H1 (cell line): ENCODE measurements around the gene CD300E. TPM values are rescaled to one million over a fixed set of nuclear protein-coding genes. Genes with fewer than 3 reads are reported as not detected.

Experiments
- CTCF ChIA-PET: fragments of 300-600 bp; sonication (Branson Sonifier 250); formaldehyde crosslinking; loops from one replicate; lab custom pipeline; 2021; ENCODE audit not compliant: partially characterized antibody; lab: Charles Lee
- POLR2A ChIA-PET: fragments of 300-600 bp; sonication (Branson Sonifier 250); formaldehyde crosslinking; loops from one replicate; lab custom pipeline; 2021; ENCODE audit warnings: inconsistent platforms; ENCODE audit not compliant: partially characterized antibody; lab: Charles Lee
- DNase-seq, 2 experiments: peaks; one replicate each; pipeline versions ENCODE4 v3.0.0 to v3.0.0-alpha.2; 2010 to 2022; ENCODE audit warnings: low spot score in 2 of 2, low read depth in 1 of 2, mixed read lengths in 1 of 2
- FAIRE-seq: peaks from 2 replicates; lab custom pipeline; 2011; peaks lifted over from hg19 to GRCh38; lab: Jason Lieb, UNC
- H2AFZ ChIP-seq: 2 replicates; pipeline ENCODE4 v1.8.1; 2012; ENCODE audit warnings: low read length, inconsistent platforms
- H2AK5ac ChIP-seq: 2 replicates; pipeline ENCODE4 v1.6.1; 2013; ENCODE audit warnings: low read depth, low read length
- H2BK120ac ChIP-seq: replicated peaks from 2 replicates; pipeline ENCODE3; 2013; ENCODE audit warnings: low read depth, low read length, inconsistent platforms
- H2BK12ac ChIP-seq: 2 replicates; pipeline ENCODE4 v1.6.1; 2013; ENCODE audit warnings: low read depth, low read length
- H2BK15ac ChIP-seq: 2 replicates; pipeline ENCODE4 v1.6.1; 2013; ENCODE audit warnings: low read length
- H2BK20ac ChIP-seq: 2 replicates; pipeline ENCODE4 v1.6.1; 2013; ENCODE audit warnings: low read length
- H2BK5ac ChIP-seq: 2 replicates; pipeline ENCODE4 v1.6.1; 2013; ENCODE audit warnings: low read depth, low read length
- H3K14ac ChIP-seq: 2 replicates; pipeline ENCODE4 v1.6.1; 2013; ENCODE audit warnings: inconsistent platforms; ENCODE audit not compliant: insufficient read length
- H3K18ac ChIP-seq: 2 replicates; pipeline ENCODE4 v1.6.1; 2013; ENCODE audit warnings: low read length; ENCODE audit errors: extremely low read depth
- H3K23ac ChIP-seq: 2 replicates; pipeline ENCODE4 v1.6.1; 2013; ENCODE audit warnings: inconsistent platforms; ENCODE audit not compliant: insufficient read length
- H3K23me2 ChIP-seq: 2 replicates; pipeline ENCODE4 v1.6.1; 2013; ENCODE audit warnings: low read depth, low read length
- H3K27ac ChIP-seq: 2 replicates; pipeline ENCODE4 v1.6.1; 2011; ENCODE audit warnings: low read depth, low read length, inconsistent platforms
- H3K27me3 ChIP-seq, 4 experiments: replicated peaks in 1 of 4; 1 replicate in 1 of 4; 2 replicates in 3 of 4; pipeline versions ENCODE4 v1.6.1 to v1.8.1; 2011 to 2013; ENCODE audit warnings: low read length in 3 of 4, mild to moderate bottlenecking in 3 of 4, inconsistent platforms in 2 of 4, mixed read lengths in 2 of 4, moderate library complexity in 1 of 4; ENCODE audit not compliant: control insufficient read depth in 3 of 4, insufficient read depth in 3 of 4; ENCODE audit errors: extremely low read depth in 1 of 4
- H3K36me3 ChIP-seq, 4 experiments: 2 replicates each; pipeline versions ENCODE4 v1.6.1 to v1.8.1; 2011 to 2013; ENCODE audit warnings: mild to moderate bottlenecking in 4 of 4, low read length in 3 of 4, moderate library complexity in 2 of 4, control low read depth in 1 of 4, inconsistent platforms in 1 of 4; ENCODE audit not compliant: insufficient read depth in 4 of 4, control insufficient read depth in 2 of 4
- H3K4ac ChIP-seq: replicated peaks from 2 replicates; pipeline ENCODE3; 2013; ENCODE audit warnings: low read length, low read depth, mixed read lengths, inconsistent platforms; ENCODE audit not compliant: insufficient read length
- H3K4me1 ChIP-seq, 4 experiments: replicated peaks in 1 of 4; 1 replicate in 1 of 4; 2 replicates in 3 of 4; pipeline versions ENCODE4 v1.6.1 to v1.8.1; 2011 to 2013; ENCODE audit warnings: low read length in 3 of 4, inconsistent platforms in 2 of 4, mixed read lengths in 1 of 4; ENCODE audit not compliant: insufficient read depth in 4 of 4, control insufficient read depth in 3 of 4
- H3K4me2 ChIP-seq, 2 experiments: 2 replicates each; pipeline versions ENCODE4 v1.6.1 to v1.8.1; 2011 to 2013; ENCODE audit warnings: low read depth in 2 of 2, low read length in 2 of 2, control low read depth in 1 of 2, inconsistent platforms in 1 of 2, mild to moderate bottlenecking in 1 of 2; ENCODE audit not compliant: insufficient read depth in 1 of 2
- H3K4me3 ChIP-seq, 4 experiments: fragments of 200-600, 300-600 bp in 1 of 4; sonication (generic), shearing (Covaris generic), sonication (Bioruptor Twin) in 1 of 4; 2 replicates each; pipeline versions ENCODE4 v1.5.1 to v1.8.1; 2011 to 2016; ENCODE audit warnings: low read length in 4 of 4, low read depth in 3 of 4, control low read depth in 2 of 4, inconsistent platforms in 2 of 4, mild to moderate bottlenecking in 2 of 4, mixed read lengths in 1 of 4, moderate library complexity in 1 of 4; ENCODE audit not compliant: insufficient read depth in 2 of 4; ENCODE audit errors: extremely low read depth in 1 of 4
- H3K56ac ChIP-seq: replicated peaks from 2 replicates; pipeline ENCODE3; 2013; ENCODE audit warnings: low read depth, mild to moderate bottlenecking, mixed read lengths, low read length, inconsistent platforms; ENCODE audit not compliant: insufficient read length
- H3K79me1 ChIP-seq: 2 replicates; pipeline ENCODE4 v1.6.1; 2013; ENCODE audit warnings: low read depth, low read length, control low read depth
- H3K79me2 ChIP-seq, 2 experiments: 2 replicates each; pipeline versions ENCODE4 v1.6.1 to v1.8.1; 2012 to 2013; ENCODE audit warnings: low read length in 2 of 2, mild to moderate bottlenecking in 2 of 2, inconsistent platforms in 1 of 2; ENCODE audit not compliant: insufficient read depth in 2 of 2, control insufficient read depth in 1 of 2
- H3K9ac ChIP-seq, 4 experiments: replicated peaks in 1 of 4; 1 replicate in 1 of 4; 2 replicates in 3 of 4; pipeline versions ENCODE4 v1.6.1 to v1.8.1; 2011 to 2013; ENCODE audit warnings: low read depth in 3 of 4, low read length in 3 of 4, control low read depth in 2 of 4, mild to moderate bottlenecking in 2 of 4, moderate library complexity in 2 of 4, inconsistent platforms in 1 of 4; ENCODE audit errors: extremely low read depth in 1 of 4
- H3K9me3 ChIP-seq, 2 experiments: 2 replicates each; pipeline versions ENCODE4 v1.6.1 to v1.8.1; 2012 to 2013; ENCODE audit warnings: mild to moderate bottlenecking in 2 of 2, moderate library complexity in 2 of 2, control low read depth in 1 of 2, inconsistent platforms in 1 of 2, low read depth in 1 of 2, low read length in 1 of 2, mixed read lengths in 1 of 2; ENCODE audit not compliant: insufficient read depth in 2 of 2
- H4K20me1 ChIP-seq, 2 experiments: replicated peaks in 1 of 2; 2 replicates each; pipeline versions ENCODE3 to v1.8.1; 2011 to 2013; ENCODE audit warnings: inconsistent platforms in 2 of 2, low read length in 2 of 2, mild to moderate bottlenecking in 1 of 2; ENCODE audit not compliant: insufficient read depth in 2 of 2, control insufficient read depth in 1 of 2
- H4K5ac ChIP-seq: 2 replicates; pipeline ENCODE4 v1.6.1; 2013; ENCODE audit warnings: low read length, low read depth, mixed read lengths, inconsistent platforms; ENCODE audit not compliant: insufficient read length
- H4K8ac ChIP-seq: 2 replicates; pipeline ENCODE4 v1.8.0; 2013; ENCODE audit warnings: mild to moderate bottlenecking, moderate library complexity, low read length, inconsistent platforms; ENCODE audit not compliant: insufficient read depth; ENCODE audit errors: extremely low read depth
- H4K91ac ChIP-seq: replicated peaks from 2 replicates; pipeline ENCODE3; 2013; ENCODE audit warnings: low read length, mixed read lengths, inconsistent platforms; ENCODE audit not compliant: insufficient read length
- BACH1 ChIP-seq: IDR thresholded peaks from 2 replicates; pipeline ENCODE4 v1.6.1; 2012; ENCODE audit warnings: low read length, improper control_type of control experiment
- CEBPB ChIP-seq: IDR thresholded peaks from 2 replicates; pipeline ENCODE4 v1.6.1; 2012; ENCODE audit warnings: low read depth, low read length
- E2F6 ChIP-seq: IDR thresholded peaks from 2 replicates; pipeline ENCODE4 v1.6.1; 2012; ENCODE audit warnings: inconsistent platforms
- EZH2 ChIP-seq: fragments of 200-600 bp; sonication (generic); IDR thresholded peaks from 2 replicates; pipeline ENCODE4 v1.7.1; 2012; ENCODE audit warnings: low read depth, mild to moderate bottlenecking, moderate library complexity, low read length, inconsistent platforms; ENCODE audit not compliant: severe bottlenecking
- FOSL1 ChIP-seq: IDR thresholded peaks from 2 replicates; pipeline ENCODE4 v1.6.1; 2011; ENCODE audit warnings: mild to moderate bottlenecking, low read depth, low read length, moderate library complexity; ENCODE audit not compliant: insufficient read depth
- HDAC2 ChIP-seq, 2 experiments: fragments of 300-600 bp in 1 of 2; sonication (generic) in 1 of 2; IDR thresholded peaks; 2 replicates each; pipeline ENCODE4 v1.6.1; 2011 to 2012; ENCODE audit warnings: low read depth in 2 of 2, low read length in 2 of 2, mild to moderate bottlenecking in 2 of 2, moderate library complexity in 2 of 2, borderline replicate concordance in 1 of 2, inconsistent platforms in 1 of 2
- NANOG ChIP-seq: IDR thresholded peaks from 2 replicates; pipeline ENCODE4 v1.6.1; 2011; ENCODE audit warnings: low read length, low read depth, mild to moderate bottlenecking, inconsistent platforms; ENCODE audit not compliant: insufficient read depth, poor library complexity, severe bottlenecking
- POLR2A ChIP-seq, 2 experiments: IDR thresholded peaks; 1 replicate in 1 of 2; 2 replicates in 1 of 2; pipeline ENCODE4 v1.6.1; 2011; ENCODE audit warnings: low read depth in 2 of 2, low read length in 2 of 2, mild to moderate bottlenecking in 2 of 2; ENCODE audit errors: control extremely low read depth in 1 of 2
- SIN3A ChIP-seq, 2 experiments: IDR thresholded peaks in 1 of 2; conservative IDR thresholded peaks in 1 of 2; 2 replicates each; pipeline ENCODE4 v1.6.1; 2011 to 2012; ENCODE audit warnings: low read length in 2 of 2, improper control_type of control experiment in 1 of 2, low read depth in 1 of 2, mild to moderate bottlenecking in 1 of 2
- SIX5 ChIP-seq: IDR thresholded peaks from 2 replicates; pipeline ENCODE4 v1.6.1; 2011; ENCODE audit warnings: mild to moderate bottlenecking, low read depth, low read length
- WGBS, 2 experiments: shearing (Covaris generic) in 1 of 2; methylation state at CpG; one replicate each; pipeline versions ENCODE4 v1.1.6 to v1.1.7; 2013 to 2015; ENCODE audit warnings: low lambda C conversion rate in 2 of 2, mixed read lengths in 2 of 2, inconsistent platforms in 1 of 2, low coverage in 1 of 2, missing lambda C conversion rate in 1 of 2; ENCODE audit not compliant: insufficient replicate concordance in 2 of 2, insufficient coverage in 1 of 2, insufficient read length in 1 of 2; ENCODE audit errors: extremely low coverage in 1 of 2, missing lambda C conversion rate in 1 of 2; 5-methylcytosine and 5-hydroxymethylcytosine counted together
- polyA plus RNA-seq, 7 experiments: library from polyadenylated mRNA; depleted of rRNA in 3 of 7; stranded (reverse) in 5 of 7; unstranded in 2 of 7; fragments of >200 nt in 5 of 7; fragments of 200-250 nt in 2 of 7; gene quantifications; 1 replicate in 5 of 7; 2 replicates in 1 of 7; 4 replicates in 1 of 7; pipeline versions ENCODE4 v1.2.1 to v1.2.3, GENCODE V29; 2011 to 2013; ENCODE audit warnings: missing spikeins in 2 of 7, mixed read lengths in 2 of 7
- total RNA-seq: library from RNA; stranded (reverse); fragmentation: NEBNext Ultra II Directional; extraction: Animal tissue kit (Norgen Biotek cat#: 25700); gene quantifications from 2 replicates; pipeline ENCODE4 v1.2.1, GENCODE V29; 2021

CD300E gene
- total and polyA plus RNA-seq, 2 of the 8 experiments (the other 6 are each of a cell fraction or from before 2014, with no cell fraction given), result not detected

GRCh38 chr17:74654742-74655141 is 31.2 kb upstream of the CD300E start:
- Histone ChIP-seq H3K14ac (no peak overlapping the region), H3K79me2 (no peaks in the 10 kb centered on the region), H2AFZ (no peak overlapping the region), H3K23ac (no peak overlapping the region), H3K4me2 (no peak overlapping the region), H3K4ac (no peak overlapping the region), H3K9ac (no peak overlapping the region), H3K18ac (no peak overlapping the region), H3K4me1 (0 out of 7 replicates have a peak, but pooled peaks cover 0 to under 1% (median 0%) of the 10 kb centered on the region in 4 experiments), H3K56ac (no peak overlapping the region), H2BK15ac (no peak overlapping the region), H4K8ac (no peak overlapping the region), H4K20me1 (no peaks in the 10 kb centered on the region), H3K4me3 (no peak overlapping the region), H2BK12ac (no peak overlapping the region), H2BK5ac (no peak overlapping the region), H3K27ac (no peak overlapping the region), H3K23me2 (no peaks in the 10 kb centered on the region), H2BK20ac (no peak overlapping the region), H3K79me1 (no peaks in the 10 kb centered on the region; the same call in 1 of the 2 replicates), H4K91ac (no peak overlapping the region), H3K36me3 (no peaks in the 10 kb centered on the region), H2AK5ac (no peak overlapping the region), H4K5ac (no peak overlapping the region), H2BK120ac (no peak overlapping the region), H3K27me3 (peaks cover 0 to 2% (median 0%) of the 10 kb centered on the region in 4 experiments; a peak in 2 of 7 replicates), H3K9me3 (no peaks in the 10 kb centered on the region)
- TF ChIP-seq BACH1 (no peak), EZH2 (no peak), FOSL1 (no peak), E2F6 (no peak), SIN3A (conservative IDR thresholded peaks at IDR 0.05 in 1 of 2, IDR thresholded peaks at IDR 0.05 in 1 of 2; ENCODE audit: low read depth in 1 of 2, low read length in 2 of 2) (no peak), CEBPB (no peak), HDAC2 (IDR thresholded peaks at IDR 0.05; ENCODE audit: borderline replicate concordance in 1 of 2, low read depth in 2 of 2, low read length in 2 of 2) (no peak), SIX5 (no peak), NANOG (no peak), POLR2A (IDR thresholded peaks at IDR 0.05; ENCODE audit: control extremely low read depth in 1 of 2, low read depth in 2 of 2, low read length in 2 of 2) (no peak)
- no peak for FAIRE-seq
- 64% methylated on average over 4 of the region's 5 CpGs; no CpG with 5 or more reads in 1 of the 2 experiments for WGBS, 2 experiments
- POLR2A ChIA-PET, result interaction anchor here (1.2 kb wide), 1 partner anchor 83 kb away, joined by 4 read pairs; no protein-coding TSS in a partner anchor
- DNase-seq, result no peak
- CTCF ChIA-PET, result interaction anchor here (0.6 to 2.3 kb wide), 10 partner anchors 9 to 252 kb away, joined by 3 to 15 read pairs (median 4); partner anchors contain the start of gene RAB37
